ENCODE data around the gene HADHA. TPM values are rescaled to one million over a fixed set of nuclear protein-coding genes. Genes with fewer than 3 reads are reported as not detected.
A peak's percentile ranks its signal among the peaks of the same experiment; 100 is the strongest.

HADHA gene
- polyA plus RNA-seq, 1 of the 3 experiments (the other 2 are of a cell fraction), result 64.3 TPM

GRCh38 chr2:26185304-26185928, 59.0 kb downstream of the HADHA start:
- Histone ChIP-seq H3K4me2 (no peak overlapping the region), H3F3A (replicated peaks; ENCODE audit: insufficient read depth) (no peaks in the 10 kb centered on the region), H3K9me2 (no peaks in the 10 kb centered on the region), H3K9me3 (no peaks in the 10 kb centered on the region), H3K9ac (no peak overlapping the region), H3K4me1 (ENCODE audit: control insufficient read depth in 1 of 2, insufficient read depth in 2 of 2, low read depth in 1 of 2, low read length in 1 of 2) (no peaks in the 10 kb centered on the region; a peak in 1 of 4 replicates), H4K20me1 (ENCODE audit: insufficient read depth) (no peaks in the 10 kb centered on the region), H3K79me2 (ENCODE audit: insufficient read depth) (no peaks in the 10 kb centered on the region), H3K36me3 (replicated peaks in 1 of 2; ENCODE audit: control insufficient read depth in 1 of 2, insufficient read depth in 2 of 2, low read length in 1 of 2) (peaks cover 0 to 4% of the 10 kb centered on the region in 2 experiments), H3K27me3 (ENCODE audit: insufficient read depth) (no peaks in the 10 kb centered on the region), H2AFZ (ENCODE audit: low read depth) (no peak overlapping the region), H3K27ac (ENCODE audit: low read depth in 2 of 2, low read length in 1 of 2) (no peak overlapping the region), H3K4me3 (ENCODE audit: low read depth in 2 of 2, low read length in 1 of 2) (no peak overlapping the region)
- 89% methylated on average over 20 of the region's 20 CpGs for WGBS (ENCODE audit: low lambda C conversion rate)
- CTCF ChIA-PET, result no interaction called here
- TF ChIP-seq, protein P1, sequence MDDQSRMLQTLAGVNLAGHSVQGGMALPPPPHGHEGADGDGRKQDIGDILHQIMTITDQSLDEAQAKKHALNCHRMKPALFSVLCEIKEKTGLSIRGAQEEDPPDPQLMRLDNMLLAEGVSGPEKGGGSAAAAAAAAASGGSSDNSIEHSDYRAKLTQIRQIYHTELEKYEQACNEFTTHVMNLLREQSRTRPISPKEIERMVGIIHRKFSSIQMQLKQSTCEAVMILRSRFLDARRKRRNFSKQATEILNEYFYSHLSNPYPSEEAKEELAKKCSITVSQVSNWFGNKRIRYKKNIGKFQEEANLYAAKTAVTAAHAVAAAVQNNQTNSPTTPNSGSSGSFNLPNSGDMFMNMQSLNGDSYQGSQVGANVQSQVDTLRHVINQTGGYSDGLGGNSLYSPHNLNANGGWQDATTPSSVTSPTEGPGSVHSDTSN (IDR thresholded peaks at IDR 0.05), result no peak
- TF ChIP-seq RCOR1 (IDR thresholded peaks at IDR 0.05; ENCODE audit: low read length) (no peak), NRF1 (IDR thresholded peaks at IDR 0.05; ENCODE audit: low read depth, low read length) (no peak), EP300 (IDR thresholded peaks at IDR 0.05; ENCODE audit: borderline replicate concordance in 1 of 2, low read depth in 1 of 2, low read length in 1 of 2) (no peak)
- peak; percentile 30 for DNase-seq
- POLR2A ChIA-PET, result no interaction called here

- POLR2A ChIA-PET, result interaction anchor here (0.6 kb wide), 1 partner anchor 9 kb away, joined by 3 read pairs; no protein-coding TSS in a partner anchor
- no peaks in the 10 kb centered on the region for H3K9me2 ChIP-seq
- H3K79me2 ChIP-seq (ENCODE audit: insufficient read depth), result no peaks in the 10 kb centered on the region
- CTCF ChIA-PET, result no interaction called here
- no peak for TF ChIP-seq SMC3 (IDR thresholded peaks at IDR 0.05; ENCODE audit: low read depth, low read length)
- TF ChIP-seq RAD21 (IDR thresholded peaks at IDR 0.05; ENCODE audit: low read length), result no peak
- TF ChIP-seq YY1 (IDR thresholded peaks at IDR 0.05; ENCODE audit: low read depth), result no peak
- TF ChIP-seq USF1 (IDR thresholded peaks at IDR 0.05; ENCODE audit: borderline replicate concordance, low read depth), result no peak
- TF ChIP-seq JUND (IDR thresholded peaks at IDR 0.05), result no peak
- TF ChIP-seq ELF1 (IDR thresholded peaks at IDR 0.05), result no peak
- TF ChIP-seq MXI1 (IDR thresholded peaks at IDR 0.05; ENCODE audit: low read depth, low read length), result no peak
- TF ChIP-seq, protein P2, sequence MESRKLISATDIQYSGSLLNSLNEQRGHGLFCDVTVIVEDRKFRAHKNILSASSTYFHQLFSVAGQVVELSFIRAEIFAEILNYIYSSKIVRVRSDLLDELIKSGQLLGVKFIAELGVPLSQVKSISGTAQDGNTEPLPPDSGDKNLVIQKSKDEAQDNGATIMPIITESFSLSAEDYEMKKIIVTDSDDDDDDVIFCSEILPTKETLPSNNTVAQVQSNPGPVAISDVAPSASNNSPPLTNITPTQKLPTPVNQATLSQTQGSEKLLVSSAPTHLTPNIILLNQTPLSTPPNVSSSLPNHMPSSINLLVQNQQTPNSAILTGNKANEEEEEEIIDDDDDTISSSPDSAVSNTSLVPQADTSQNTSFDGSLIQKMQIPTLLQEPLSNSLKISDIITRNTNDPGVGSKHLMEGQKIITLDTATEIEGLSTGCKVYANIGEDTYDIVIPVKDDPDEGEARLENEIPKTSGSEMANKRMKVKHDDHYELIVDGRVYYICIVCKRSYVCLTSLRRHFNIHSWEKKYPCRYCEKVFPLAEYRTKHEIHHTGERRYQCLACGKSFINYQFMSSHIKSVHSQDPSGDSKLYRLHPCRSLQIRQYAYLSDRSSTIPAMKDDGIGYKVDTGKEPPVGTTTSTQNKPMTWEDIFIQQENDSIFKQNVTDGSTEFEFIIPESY (IDR thresholded peaks at IDR 0.05; ENCODE audit: borderline replicate concordance, low read depth), result no peak
- TF ChIP-seq MAX (IDR thresholded peaks at IDR 0.05; ENCODE audit: low read depth), result no peak
- no peak for TF ChIP-seq FOSL2 (IDR thresholded peaks at IDR 0.05; ENCODE audit: borderline replicate concordance, low read depth)
- TF ChIP-seq, protein P1 (IDR thresholded peaks at IDR 0.05), result no peak
- TF ChIP-seq RFX5 (IDR thresholded peaks at IDR 0.05; ENCODE audit: low read length), result no peak
- no peak for TF ChIP-seq NFIC (IDR thresholded peaks at IDR 0.05; ENCODE audit: borderline replicate concordance)
- TF ChIP-seq GABPA (IDR thresholded peaks at IDR 0.05; ENCODE audit: low read depth), result no peak
- no peak for TF ChIP-seq EZH2phosphoT487 (IDR thresholded peaks at IDR 0.05; ENCODE audit: borderline replicate concordance, low read depth)
- no peak for TF ChIP-seq FOXJ3 (CRISPR knock-in tag; IDR thresholded peaks at IDR 0.05)
- no peak for TF ChIP-seq SIN3A (IDR thresholded peaks at IDR 0.05; ENCODE audit: borderline replicate concordance, low read depth, low read length)
- no peak for TF ChIP-seq EP300 (IDR thresholded peaks at IDR 0.05; ENCODE audit: borderline replicate concordance in 1 of 2, low read depth in 1 of 2, low read length in 1 of 2)
- H3F3A ChIP-seq (replicated peaks; ENCODE audit: insufficient read depth), result no peaks in the 10 kb centered on the region
- no peak overlapping the region for H2AFZ ChIP-seq (ENCODE audit: low read depth)
- no peak overlapping the region; a peak in 1 of 4 replicates for H3K4me3 ChIP-seq (ENCODE audit: low read depth in 2 of 2, low read length in 1 of 2)
- no peaks in the 10 kb centered on the region for H3K27me3 ChIP-seq (ENCODE audit: insufficient read depth)
- DNase-seq, result peak; percentile 35
- no peaks in the 10 kb centered on the region for H3K9me3 ChIP-seq
- H3K4me2 ChIP-seq, result no peak overlapping the region
- H3K4me1 ChIP-seq (ENCODE audit: control insufficient read depth in 1 of 2, insufficient read depth in 2 of 2, low read depth in 1 of 2, low read length in 1 of 2), result no peaks in the 10 kb centered on the region; a peak in 1 of 4 replicates
- WGBS (ENCODE audit: low lambda C conversion rate), result 87% methylated on average over 113 of the region's 114 CpGs
- H3K9ac ChIP-seq, result no peak overlapping the region
- no peaks in the 10 kb centered on the region for H3K36me3 ChIP-seq (replicated peaks in 1 of 2; ENCODE audit: control insufficient read depth in 1 of 2, insufficient read depth in 2 of 2, low read length in 1 of 2)
- H3K27ac ChIP-seq (ENCODE audit: low read depth in 2 of 2, low read length in 1 of 2), result no peak overlapping the region
- H4K20me1 ChIP-seq (ENCODE audit: insufficient read depth), result no peaks in the 10 kb centered on the region
These were observed 59.7 kb downstream of the HADHA start for GRCh38 chr2:26184555-26185303.

Measured in SK-N-SH (cell line).